ENCODE data around the gene ASB18.

DNA sequence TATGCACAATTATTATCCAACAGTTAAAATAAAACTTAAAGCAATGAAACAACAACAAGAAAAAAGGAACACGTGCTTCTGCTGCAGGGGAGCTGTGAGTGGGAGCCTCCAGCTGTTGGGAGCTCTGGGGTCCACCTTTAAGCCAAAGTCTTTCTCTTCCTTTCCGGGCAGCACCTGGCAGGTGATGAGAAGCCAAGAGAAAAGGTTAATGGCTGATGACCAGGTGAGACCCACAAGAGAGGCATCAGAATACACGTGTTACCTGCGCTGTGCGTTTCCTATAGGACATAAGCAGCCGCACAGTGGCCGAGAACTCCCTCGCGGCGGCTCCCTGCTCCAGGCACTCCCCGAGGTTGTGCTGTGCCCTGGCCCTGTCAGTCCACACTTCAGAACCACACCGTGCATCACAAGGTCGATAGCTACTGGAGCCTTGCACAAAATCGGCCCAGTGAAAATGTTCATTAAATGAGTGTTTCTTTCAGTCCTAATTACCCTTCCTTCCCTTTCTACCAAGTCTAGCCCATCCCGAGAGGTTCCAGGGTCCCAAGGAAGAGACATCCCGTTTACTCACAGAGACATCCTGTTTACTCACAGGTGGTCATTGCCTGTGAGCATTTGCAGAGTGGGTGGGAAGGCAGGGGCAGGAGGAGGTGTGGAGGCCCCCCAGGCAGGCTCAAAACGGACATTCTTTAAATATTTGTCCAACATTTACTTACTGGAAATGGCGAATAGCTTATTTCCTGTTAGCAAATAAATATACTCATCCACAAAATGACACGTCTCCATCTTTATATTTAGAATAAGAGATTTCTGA lies 44.9 kb upstream of the ASB18 start:
- TF ChIP-seq RAD21 (IDR thresholded peaks at IDR 0.05) = no peak
- no peak for TF ChIP-seq CTCF (IDR thresholded peaks at IDR 0.05; ENCODE audit: low read depth, low read length, missing input control)
- TF ChIP-seq SP1 (IDR thresholded peaks at IDR 0.05) = no peak
- TF ChIP-seq, protein P1, sequence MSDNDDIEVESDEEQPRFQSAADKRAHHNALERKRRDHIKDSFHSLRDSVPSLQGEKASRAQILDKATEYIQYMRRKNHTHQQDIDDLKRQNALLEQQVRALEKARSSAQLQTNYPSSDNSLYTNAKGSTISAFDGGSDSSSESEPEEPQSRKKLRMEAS (IDR thresholded peaks at IDR 0.05) = no peak
- TF ChIP-seq GABPA (IDR thresholded peaks at IDR 0.05 in 1 of 2, conservative IDR thresholded peaks at IDR 0.05 in 1 of 2) = no peak
- TF ChIP-seq, protein P2, sequence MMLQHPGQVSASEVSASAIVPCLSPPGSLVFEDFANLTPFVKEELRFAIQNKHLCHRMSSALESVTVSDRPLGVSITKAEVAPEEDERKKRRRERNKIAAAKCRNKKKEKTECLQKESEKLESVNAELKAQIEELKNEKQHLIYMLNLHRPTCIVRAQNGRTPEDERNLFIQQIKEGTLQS (IDR thresholded peaks at IDR 0.05) = no peak
- no peak for TF ChIP-seq HNF4G (IDR thresholded peaks at IDR 0.05)
- TF ChIP-seq TAF1 (conservative IDR thresholded peaks at IDR 0.05) = no peak
- no peak for TF ChIP-seq REST (IDR thresholded peaks at IDR 0.05)
- TF ChIP-seq EGR1 (IDR thresholded peaks at IDR 0.05; ENCODE audit: low read depth in 2 of 2) = no peak
- no peak for TF ChIP-seq ZBTB33 (IDR thresholded peaks at IDR 0.05)
- TF ChIP-seq JUND (IDR thresholded peaks at IDR 0.05) = no peak
- no peak for TF ChIP-seq HNF4A (conservative IDR thresholded peaks at IDR 0.05)
- no peak for TF ChIP-seq YY1 (IDR thresholded peaks at IDR 0.05)
